HG03457 (cell line): Measurements from ENCODE around the gene ARPP21.

Source experiments
- ATAC-seq: cut with Tn5 transposase; IDR thresholded peaks from one replicate; pipeline ENCODE4 v1.9.1; 2021; ENCODE audit warnings: moderate number of reproducible peaks; ENCODE audit not compliant: unreplicated experiment

ARPP21 gene

GRCh38 chr3:35641331-35641730, 2.0 kb downstream of the ARPP21 start:
- no peak for ATAC-seq

DNA sequence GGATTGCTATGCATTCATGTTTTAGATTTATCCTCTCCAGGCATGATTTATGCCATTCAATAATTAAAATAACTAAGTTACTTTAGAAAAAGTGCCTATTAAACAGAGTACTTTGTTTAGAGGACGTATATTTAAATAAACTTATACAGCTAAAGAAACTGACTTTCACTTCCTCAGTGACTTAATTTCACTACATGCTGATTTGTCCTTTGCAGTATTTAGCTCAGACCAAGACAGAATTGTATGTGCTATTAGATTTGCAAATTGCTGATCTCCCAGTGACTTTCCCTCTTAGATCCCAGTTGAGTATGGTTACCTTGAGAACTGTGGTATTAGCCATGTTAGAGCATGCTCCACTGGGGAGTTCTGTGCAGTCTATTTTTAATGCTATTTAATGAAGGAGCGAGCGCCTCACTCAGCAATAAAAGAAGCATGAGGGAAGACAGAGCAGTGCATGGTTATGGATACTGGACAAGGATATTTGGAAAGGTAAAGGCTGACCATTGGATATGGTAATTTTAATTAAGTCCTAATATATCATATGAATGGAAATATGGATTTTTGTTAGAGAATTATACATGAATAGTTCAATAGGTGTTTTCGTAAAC, 2.7 kb downstream of the ARPP21 start:
- no peak for ATAC-seq

- ATAC-seq, result no peak
Measured at GRCh38 chr3:35643495-35643894, 4.2 kb downstream of the ARPP21 start.

- no peak for ATAC-seq
Measured at GRCh38 chr3:35644451-35644850, 5.1 kb downstream of the ARPP21 start.

DNA sequence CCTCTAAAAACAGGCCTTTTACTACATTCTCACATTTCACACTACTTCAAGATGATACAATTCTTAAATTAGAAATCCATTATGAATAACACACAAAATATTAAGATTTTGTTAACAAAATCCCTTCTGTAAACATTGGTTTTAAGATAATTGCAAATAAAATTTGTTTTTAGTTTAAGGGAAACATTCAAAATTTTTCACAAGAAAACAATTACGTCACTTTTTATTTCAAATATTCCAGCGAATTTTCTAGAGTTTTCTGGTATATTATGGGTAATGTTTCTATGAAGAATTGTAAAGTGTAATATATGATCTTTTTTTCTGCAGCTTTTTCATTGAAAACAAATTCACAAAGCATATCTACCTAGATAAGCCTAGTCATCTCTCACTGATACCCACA, 5.9 kb downstream of the ARPP21 start:
- no peak for ATAC-seq

DNA sequence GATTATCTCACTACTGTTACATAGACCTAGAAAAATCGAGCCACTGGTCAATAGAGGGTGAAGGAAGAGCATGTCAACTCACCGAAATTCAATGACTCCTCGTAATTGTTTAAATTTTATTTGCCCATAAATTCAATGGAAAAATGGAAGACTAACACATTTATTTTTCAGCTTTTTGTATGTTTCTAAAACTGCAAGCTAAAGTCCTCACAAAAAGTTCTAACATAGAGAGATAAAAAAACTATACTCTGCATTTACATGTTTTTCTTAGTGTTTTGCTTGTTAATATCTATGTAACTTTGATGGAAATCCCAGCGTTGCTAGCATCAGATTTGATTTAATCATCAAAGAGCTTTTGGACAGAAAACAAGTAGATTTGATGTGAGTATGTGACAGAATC, 6.8 kb downstream of the ARPP21 start:
- no peak for ATAC-seq

- no peak for ATAC-seq
Measured at GRCh38 chr3:35647461-35647860, 8.1 kb downstream of the ARPP21 start.

DNA sequence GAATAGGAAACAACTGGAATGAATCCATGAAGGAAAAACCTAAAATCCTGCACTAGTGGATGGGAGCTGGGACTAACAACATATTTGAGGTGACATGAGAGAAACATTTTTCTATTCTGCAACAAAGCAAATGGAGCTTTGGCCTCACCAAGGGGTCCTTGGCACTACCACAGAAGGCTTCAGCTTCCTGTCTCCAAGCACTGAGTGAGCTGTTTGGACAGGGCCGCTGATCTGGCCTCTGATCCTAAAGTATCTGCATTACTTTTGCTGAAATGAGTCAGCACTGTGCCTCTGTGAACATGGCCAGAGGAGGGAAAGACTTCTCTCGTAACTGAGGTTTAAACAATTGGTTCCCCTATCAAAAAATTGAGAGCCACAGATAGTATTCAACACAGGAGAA, 9.0 kb downstream of the ARPP21 start:
- ATAC-seq, result no peak

DNA sequence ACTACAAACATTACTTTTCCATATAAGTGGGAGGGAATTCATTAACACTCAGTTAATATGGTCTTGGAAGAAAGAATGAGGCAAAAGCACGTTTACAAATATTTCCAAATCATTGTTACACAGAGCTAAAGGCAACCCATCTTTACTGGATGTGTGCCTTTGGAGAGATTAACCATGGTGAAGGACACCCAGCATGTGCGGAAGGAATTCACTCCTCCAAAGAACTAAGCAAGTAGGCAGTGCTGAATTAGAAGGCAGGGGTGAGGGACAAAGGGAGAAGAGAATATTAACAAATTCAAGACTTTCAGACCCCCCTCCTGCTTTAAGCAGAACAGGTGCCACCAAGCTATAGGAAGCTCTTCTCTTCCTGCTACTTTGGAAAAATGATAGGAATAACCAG, 10.1 kb downstream of the ARPP21 start:
- no peak for ATAC-seq

DNA sequence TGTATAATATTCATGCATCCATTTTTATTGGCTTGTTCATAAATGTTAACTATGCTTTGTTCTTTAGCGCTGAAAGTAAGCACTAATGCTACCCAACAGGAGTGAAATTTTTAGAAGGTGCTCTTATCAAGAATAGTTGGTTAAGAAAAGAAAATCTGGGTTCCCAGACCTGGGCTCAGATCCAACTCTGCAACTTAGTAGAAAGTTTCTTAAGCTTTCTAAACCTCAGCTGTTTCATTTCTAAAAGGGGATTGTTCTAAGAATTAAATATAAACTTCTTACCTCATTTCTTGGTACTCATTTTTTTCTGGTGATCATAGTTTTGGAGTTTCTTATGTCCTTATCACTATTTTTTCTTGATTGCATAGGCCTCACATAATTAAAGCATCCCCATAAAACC, 12.1 kb downstream of the ARPP21 start:
- ATAC-seq, result no peak

- no peak for ATAC-seq
Measured at GRCh38 chr3:35651851-35652250, 12.5 kb downstream of the ARPP21 start.

- no peak for ATAC-seq
Measured at GRCh38 chr3:35653347-35653746, 14.0 kb downstream of the ARPP21 start.

DNA sequence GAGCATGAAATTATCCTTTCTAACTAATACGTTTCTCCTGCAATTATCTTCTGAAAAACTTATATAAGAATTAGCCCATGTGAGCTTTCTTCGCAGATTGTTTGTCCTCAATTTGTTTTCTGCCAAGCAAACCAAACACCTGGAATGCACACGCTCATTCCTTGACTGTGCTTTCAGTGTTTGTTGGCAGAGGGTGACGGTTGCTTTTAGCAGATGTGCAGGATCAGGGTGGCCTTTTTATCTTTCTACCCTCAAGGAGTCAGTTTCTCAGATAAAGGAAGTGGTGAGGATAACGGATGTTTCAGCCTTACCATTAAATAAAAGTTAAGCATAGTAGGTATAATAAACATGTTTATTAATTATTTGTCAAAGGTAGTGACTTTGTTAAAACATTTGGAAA, 15.2 kb downstream of the ARPP21 start:
- no peak for ATAC-seq

GRCh38 chr3:35658686-35659085, 19.4 kb downstream of the ARPP21 start:
- ATAC-seq, result no peak

DNA sequence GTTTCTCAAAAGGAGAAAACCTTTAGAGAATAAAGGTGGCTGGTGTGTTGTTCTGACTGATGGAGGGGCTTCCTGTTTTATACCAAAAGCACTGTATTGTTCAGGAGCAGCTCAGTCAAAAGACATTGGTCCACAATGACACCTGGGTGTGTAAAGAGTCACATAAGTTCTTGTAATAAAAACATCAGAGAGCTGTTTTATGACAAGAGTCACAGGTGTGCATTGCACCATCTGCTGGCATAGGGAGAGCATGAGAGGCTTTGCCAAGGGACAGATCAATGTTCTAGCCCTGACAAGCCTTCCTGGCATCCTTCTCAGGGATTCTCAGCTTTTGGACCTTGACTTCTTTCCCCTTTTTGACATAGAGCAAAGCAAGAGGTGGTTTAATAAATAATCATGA, 20.4 kb downstream of the ARPP21 start:
- no peak for ATAC-seq

DNA sequence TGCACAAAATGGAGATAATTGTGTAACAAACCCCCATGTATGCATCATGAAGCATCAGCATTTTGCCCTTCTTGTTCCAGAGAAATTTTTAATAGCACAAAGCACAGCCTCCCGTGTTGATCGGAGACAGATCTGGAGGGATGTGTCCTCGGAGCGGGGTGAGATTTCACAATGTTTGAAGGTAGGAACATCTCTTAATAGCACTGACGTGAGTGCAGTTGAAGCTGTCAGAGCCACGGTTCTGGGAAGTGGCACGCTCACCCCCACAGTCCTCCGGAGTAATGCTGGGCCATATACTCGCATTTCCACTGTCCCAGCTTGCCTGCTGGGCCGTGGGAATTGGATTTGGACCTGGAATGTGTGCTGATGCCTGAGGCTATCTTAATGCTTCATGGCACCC, 24.1 kb downstream of the ARPP21 start:
- ATAC-seq, result no peak

GRCh38 chr3:35664460-35664919, 25.2 kb downstream of the ARPP21 start:
- ATAC-seq, result no peak

DNA sequence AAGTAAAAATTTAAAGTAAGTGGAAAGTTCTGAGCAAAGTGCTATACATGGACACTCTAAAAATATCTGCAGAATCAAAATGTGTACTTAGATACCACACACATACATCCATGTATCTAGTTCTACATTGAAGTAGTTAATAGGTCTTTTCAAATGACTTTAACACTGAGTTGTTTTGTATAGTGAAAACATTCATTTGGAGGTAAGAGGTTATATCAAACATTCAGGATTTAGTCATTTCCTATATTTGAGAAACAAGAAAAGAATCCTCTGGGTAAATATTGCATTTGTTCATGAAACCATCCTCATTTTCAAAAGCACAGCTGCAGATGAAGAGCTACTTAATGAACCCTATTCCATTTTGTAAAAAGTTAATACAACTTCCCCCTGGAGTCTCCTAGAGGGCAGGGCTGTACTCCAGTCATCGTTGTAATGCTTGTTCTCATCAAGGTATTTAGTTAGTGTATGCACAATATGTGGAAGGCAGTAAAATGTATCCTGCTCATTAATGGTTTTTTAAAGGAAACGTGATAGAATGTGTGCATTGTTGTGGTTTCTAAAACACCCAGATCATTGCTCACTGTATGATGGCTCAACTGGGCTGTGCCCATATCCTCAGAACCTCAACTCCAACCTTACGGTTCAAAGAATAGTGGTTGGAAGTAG, 26.2 kb downstream of the ARPP21 start:
- ATAC-seq, result no peak

- no peak for ATAC-seq
Measured at GRCh38 chr3:35666888-35667287, 27.6 kb downstream of the ARPP21 start.

- no peak for ATAC-seq
Measured at GRCh38 chr3:35670408-35670965, 31.2 kb downstream of the ARPP21 start.

GRCh38 chr3:35671483-35671882, 32.2 kb downstream of the ARPP21 start:
- no peak for ATAC-seq

GRCh38 chr3:35673017-35673416, 33.7 kb downstream of the ARPP21 start:
- ATAC-seq, result no peak
